HCEC 1CT (cell line): ENCODE data around the gene NPR3.
A peak's percentile ranks its signal among the peaks of the same experiment; 100 is the strongest.

Source experiments
- DNase-seq: peaks from one replicate; pipeline ENCODE4 v3.0.0-alpha.2; 2017

NPR3 gene

DNA sequence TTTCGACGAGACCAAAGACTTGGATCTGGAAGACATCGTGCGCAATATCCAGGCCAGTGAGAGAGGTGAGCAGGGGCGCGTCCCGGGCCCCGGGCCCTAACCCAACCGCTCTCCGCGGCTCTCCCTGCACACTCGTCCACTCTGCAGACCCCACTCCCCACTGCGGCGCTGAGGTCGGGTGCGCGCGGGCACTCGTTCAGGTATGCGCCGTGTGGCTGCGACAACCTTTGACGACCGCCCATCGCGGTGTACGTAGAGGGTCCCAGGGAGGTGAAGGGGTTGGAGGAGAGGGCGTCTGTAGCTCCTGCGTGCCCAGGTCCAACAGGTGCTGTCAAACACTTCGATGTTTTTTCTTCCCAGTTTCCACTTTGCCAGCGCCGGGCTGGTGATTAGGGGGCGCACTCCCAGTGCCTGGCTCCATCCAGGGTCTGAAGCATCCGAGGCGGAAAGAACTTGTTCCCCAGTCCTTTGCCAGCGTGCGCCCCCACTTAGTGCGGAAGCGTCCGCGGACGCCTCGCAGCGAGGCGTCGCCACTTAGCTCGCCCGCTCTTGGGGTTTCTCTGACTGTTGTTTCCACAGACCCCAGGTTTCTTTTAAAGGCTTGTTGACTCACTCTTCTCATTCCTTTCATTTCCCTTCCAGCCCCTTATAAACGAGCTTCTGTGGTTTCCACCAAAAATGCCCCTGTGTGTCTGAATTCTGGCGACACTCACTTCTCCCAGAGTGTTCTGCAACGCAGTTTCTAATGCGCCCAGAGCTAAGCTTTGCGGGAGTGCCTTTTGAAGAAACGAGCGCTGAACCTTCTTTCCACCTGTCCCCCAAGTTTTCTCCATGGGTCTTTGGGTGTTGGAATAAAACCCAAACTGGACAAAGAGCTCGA, 1.6 kb downstream of the NPR3 start:
- peak; percentile 1 for DNase-seq

DNA sequence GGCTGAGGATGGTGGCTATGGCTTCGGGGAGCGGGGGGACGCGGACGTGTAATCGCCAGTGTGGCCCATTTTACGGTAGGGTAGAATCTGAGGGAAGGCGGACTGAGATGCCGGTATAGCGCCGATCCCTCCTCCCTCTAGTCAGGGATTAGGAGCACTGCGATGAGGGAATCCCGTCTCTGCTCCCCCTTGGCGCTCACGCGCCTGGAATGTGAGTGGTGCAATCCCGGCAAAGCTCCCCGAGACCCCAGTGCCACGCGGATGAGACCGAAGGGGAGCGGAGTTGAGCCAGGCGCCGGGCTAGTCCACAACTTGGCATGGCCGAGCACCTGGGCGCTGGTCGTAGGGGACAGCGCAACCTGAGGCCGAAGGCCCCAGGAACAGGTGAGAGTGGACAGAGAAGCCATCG, 2.2 kb downstream of the NPR3 start:
- no peak for DNase-seq

DNA sequence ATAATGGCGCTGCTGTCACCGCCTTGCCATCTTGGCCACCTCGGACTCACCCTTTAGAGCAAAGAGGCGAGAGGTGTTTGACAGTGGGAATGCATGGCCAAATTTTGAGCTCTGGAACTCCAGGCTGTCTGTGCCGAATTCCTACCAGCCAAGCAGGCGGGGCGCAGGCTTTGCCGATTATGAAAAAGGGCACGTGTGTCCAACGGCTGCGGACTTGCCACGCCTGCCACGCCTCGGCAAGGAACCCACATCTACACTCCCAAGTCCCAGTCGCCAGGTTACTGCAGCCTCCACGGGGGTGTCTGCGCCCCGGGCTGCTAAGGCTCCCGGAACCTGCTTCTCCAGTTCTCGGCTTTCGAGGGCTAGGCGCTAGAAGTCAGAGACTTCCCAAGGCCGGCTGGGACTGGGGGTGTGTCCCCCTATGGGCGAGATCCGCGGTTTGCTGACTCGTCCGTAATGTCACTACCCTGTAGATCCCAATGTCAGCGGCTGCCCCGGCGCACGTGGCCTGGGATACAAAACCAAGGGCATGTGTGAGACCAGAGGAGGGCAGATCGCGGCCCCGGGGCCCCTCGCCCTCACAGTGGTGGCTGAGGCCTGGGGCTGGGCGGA, 2.8 kb downstream of the NPR3 start:
- peak; percentile 19 for DNase-seq

GRCh38 chr5:32714836-32715235, 3.7 kb downstream of the NPR3 start:
- peak; percentile 13 for DNase-seq

DNA sequence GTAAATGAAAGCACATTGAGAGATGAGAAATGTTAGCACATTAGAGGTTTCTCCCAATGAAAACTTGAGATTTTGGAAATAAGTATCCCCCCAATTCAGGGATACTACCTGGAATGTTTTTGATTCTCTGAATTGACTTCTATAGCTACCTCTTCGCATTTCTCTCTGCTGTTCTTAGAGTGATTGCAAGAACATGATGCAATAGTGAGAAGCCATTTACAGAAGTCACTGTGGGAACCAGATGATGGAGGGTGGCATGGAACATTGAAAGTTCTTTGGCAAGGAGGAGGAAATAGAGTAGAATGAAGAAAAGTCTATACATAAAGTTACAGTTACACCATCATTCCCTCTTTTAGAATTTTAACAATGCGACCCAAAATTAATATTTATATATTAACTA, 9.2 kb downstream of the NPR3 start:
- DNase-seq: no peak

- no peak for DNase-seq
Measured at GRCh38 chr5:32721626-32722025, 10.5 kb downstream of the NPR3 start.

- no peak for DNase-seq
Measured at GRCh38 chr5:32722957-32723356, 11.8 kb downstream of the NPR3 start.

GRCh38 chr5:32724526-32724925, 13.4 kb downstream of the NPR3 start:
- DNase-seq: no peak

GRCh38 chr5:32726086-32726557, 15.0 kb downstream of the NPR3 start:
- DNase-seq: no peak

GRCh38 chr5:32729651-32730050, 18.5 kb downstream of the NPR3 start:
- no peak for DNase-seq

- no peak for DNase-seq
Measured at GRCh38 chr5:32733590-32734340, 22.6 kb downstream of the NPR3 start.

DNA sequence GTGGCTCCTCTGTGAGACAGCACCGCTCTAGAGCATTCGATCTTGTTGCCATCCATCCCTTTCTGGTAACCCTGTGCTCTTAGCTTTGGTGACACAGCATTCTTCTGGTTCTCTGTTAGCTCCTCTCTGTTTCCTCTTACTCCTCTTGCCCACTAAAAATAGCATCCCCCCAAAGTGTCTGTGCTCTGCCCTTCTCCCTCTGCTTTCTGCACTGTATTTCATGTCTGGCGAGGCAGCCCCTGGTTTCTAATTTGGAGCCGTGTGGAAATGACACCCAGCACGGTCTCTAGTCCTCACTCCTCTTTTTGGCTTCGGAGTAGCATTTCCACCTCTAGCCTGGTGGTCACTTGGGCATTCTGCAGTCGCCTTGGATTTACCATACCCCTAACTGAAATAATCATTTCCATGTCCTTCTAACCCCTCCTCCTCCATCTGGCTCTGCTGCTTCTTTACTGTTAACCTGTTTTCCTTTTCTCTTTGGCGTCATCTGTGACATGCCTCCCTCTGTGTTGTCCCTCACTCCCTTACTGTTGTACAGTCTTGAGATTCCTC, 23.8 kb downstream of the NPR3 start:
- DNase-seq: no peak

DNA sequence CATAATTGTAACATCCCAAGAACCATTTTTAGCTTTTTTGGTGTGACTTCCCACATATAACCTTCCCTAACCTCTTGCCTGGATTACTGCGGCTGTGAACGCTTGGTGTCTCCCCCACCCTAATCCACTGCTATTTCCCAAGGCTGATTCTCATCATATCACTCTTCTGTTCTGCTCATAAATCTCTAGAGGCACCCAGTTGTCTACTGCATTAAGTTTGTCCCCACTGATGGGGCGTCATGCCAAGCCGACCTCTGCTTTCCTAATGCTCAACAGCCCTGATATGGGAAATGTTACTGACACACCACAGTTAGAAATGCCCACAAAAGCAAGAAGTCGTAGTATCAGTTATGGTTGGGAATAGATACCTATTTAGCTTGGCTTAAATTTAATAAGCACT, 24.4 kb downstream of the NPR3 start:
- no peak for DNase-seq

DNA sequence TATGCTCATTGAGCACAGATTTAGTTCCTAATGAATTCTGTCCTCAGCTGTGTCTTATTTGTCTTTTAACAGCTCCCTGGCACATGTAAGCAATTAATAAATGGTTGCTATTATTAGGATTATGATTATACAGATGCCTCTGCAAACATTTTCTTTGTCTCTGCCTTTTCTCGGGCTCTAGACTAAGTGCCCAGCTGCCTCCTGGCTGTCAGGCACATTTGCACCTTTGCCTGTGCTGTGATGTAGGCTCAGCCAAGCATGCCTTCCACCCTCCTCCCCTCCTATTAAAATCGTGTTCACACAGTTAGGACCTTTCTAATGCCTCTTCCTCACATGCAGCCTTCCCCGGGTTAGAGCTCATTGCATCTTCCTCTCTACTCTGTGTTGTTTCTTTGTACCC, 25.7 kb downstream of the NPR3 start:
- DNase-seq: no peak

- no peak for DNase-seq
Measured at GRCh38 chr5:32740651-32741050, 29.5 kb downstream of the NPR3 start.

GRCh38 chr5:32745317-32745716, 34.2 kb downstream of the NPR3 start:
- DNase-seq: no peak

GRCh38 chr5:32752411-32752810, 41.3 kb downstream of the NPR3 start:
- DNase-seq: no peak

DNA sequence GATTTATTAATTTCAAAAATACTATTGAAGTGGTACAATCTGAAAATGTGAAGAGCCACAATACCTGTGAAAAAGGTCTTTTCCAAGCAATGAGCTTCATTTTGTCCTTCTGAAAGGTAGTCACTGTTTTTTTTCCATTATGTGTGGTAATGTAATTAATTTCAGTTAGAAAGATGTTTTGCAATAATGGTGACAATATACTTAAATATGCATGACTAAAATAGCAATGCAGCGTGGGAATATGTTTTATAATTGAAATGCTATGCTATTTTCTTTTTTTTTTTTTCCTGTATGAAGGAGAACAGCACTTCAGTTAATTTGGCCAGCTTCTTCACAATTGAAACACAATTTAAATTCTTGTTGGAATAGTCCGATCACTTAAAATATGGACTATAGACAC, 41.9 kb downstream of the NPR3 start:
- peak; percentile 91 for DNase-seq

DNA sequence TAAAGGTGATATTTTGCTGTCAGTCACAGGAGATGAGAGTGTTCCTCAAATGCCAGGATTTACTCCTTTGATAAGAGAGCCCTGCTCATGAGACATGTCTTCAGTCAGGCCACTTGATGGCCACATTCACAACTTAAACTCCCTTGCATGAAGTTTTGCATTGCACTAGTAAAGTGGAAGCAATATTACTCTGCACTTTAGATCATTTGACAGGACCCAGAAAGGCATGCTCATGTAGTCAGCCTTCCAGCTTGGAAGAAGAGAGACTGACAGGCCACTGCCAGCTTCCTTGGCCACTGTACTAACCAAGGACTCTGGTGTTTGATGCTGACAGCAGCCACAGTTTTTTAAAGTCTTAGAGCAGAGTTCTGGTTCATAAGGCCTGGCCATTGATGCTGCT, 42.6 kb downstream of the NPR3 start:
- DNase-seq: peak; percentile 65

DNA sequence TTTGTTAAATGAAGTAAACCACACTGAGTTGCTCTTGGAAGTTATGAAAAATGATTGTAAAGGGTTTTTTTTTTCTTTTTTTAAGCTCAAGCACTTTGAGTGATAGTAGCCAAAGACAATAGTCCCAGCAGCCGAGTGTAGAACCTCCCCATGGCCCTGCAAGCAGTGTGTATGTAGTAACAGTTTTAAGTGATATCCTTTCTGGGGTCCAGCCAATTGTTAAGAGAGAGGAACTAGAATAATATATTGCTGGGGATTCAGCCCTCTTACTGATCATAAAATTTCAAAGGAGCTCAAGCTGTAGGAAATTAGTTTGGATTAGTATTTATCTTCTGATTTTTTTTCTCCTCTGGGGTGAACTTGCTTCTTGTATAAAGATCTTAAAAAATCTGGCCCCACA, 43.2 kb downstream of the NPR3 start:
- peak; percentile 3 for DNase-seq

- DNase-seq: peak; percentile 94
Measured at GRCh38 chr5:32760091-32760509, 49.0 kb downstream of the NPR3 start.

DNA sequence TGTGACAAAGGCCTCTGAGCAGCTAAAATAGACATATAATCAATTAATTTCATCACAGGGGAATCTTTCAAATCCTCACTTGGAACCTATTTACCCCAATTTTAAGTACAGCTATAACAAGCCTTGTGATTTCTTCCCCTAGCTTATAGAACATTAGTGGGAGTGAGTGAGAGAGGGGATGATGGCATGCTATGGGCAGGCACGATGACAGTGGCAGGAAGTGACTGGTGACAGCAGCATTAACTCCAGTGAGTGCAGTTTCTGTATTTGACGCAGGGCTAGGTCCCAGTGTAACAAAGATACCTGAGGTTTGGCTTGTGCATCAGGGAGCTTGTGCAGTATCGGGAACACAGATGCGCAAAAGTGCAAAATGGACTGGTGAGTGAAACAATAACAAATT, 54.1 kb downstream of the NPR3 start:
- DNase-seq: no peak

DNA sequence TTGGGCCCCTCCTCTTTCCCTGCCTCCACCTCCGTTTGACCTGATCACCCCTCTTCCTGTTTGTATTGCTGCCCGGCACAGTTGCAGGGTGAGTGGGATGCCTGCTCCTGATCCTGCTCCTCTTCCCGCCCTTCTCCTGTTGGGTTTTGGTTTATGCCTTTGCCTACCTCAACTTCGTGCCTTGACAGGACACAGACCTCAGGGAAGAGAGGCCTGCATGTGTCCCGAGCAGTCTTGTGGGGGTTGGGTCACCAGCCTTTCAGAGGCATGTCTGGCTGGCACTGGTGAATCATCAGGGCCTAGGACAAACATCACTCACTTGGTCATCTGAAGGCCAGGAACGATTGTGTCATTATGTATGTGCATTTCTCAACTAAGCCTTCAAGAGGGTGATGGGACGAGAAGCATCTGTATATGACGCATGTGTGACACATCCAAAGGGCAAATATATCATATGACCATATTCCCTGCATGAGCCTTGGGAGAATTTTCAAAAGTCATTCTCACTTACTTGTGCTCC, 56.9 kb downstream of the NPR3 start:
- DNase-seq: peak; percentile 100
